Smooth muscle cell (in vitro differentiated cells): ENCODE measurements around the gene AIPL1. TPM values are rescaled to one million over a fixed set of nuclear protein-coding genes. Genes with fewer than 3 reads are reported as not detected.
"Not testable (repeated sequence)": the region's sequence is repeated elsewhere in the genome, so short reads cannot be mapped to it uniquely, and the experiment has no call there.

ENCODE experiments used
- DNase-seq: peaks from one replicate; lab custom pipeline; 2025; ENCODE audit not compliant: unreplicated experiment; lab: John Stamatoyannopoulos, UW
- H2AFZ ChIP-seq: fragments of 200-600 bp; sonication (generic); 2 replicates; pipeline ENCODE4 v1.6.0; 2016; ENCODE audit warnings: antibody characterized with exemption, low read depth, mild to moderate bottlenecking
- H3F3A ChIP-seq: fragments of 200-600 bp; sonication (generic); 2 replicates; pipeline ENCODE4 v1.6.0; 2017; ENCODE audit warnings: antibody characterized with exemption, low read depth
- H3K27ac ChIP-seq: fragments of 200-600 bp; sonication (generic); 2 replicates; pipeline ENCODE4 v1.5.1; 2016; ENCODE audit warnings: low read depth, mild to moderate bottlenecking
- H3K27me3 ChIP-seq: fragments of 200-600 bp; sonication (generic); 2 replicates; pipeline ENCODE4 v1.6.1; 2016; ENCODE audit warnings: low read depth, mild to moderate bottlenecking
- H3K36me3 ChIP-seq: fragments of 200-600 bp; sonication (generic); 2 replicates; pipeline ENCODE4 v1.5.1; 2016; ENCODE audit warnings: low read depth
- H3K4me1 ChIP-seq: fragments of 200-600 bp; sonication (generic); 2 replicates; pipeline ENCODE4 v1.5.1; 2016; ENCODE audit warnings: low read depth
- H3K4me2 ChIP-seq: fragments of 200-600 bp; sonication (generic); 2 replicates; pipeline ENCODE4 v1.6.0; 2016; ENCODE audit warnings: mild to moderate bottlenecking
- H3K4me3 ChIP-seq: fragments of 200-600 bp; sonication (generic); 2 replicates; pipeline ENCODE4 v1.5.1; 2016; ENCODE audit warnings: mild to moderate bottlenecking
- H3K79me2 ChIP-seq: fragments of 200-600 bp; sonication (generic); 2 replicates; pipeline ENCODE4 v1.6.0; 2016; ENCODE audit warnings: low read depth, mild to moderate bottlenecking
- H3K9ac ChIP-seq: fragments of 200-600 bp; sonication (generic); 2 replicates; pipeline ENCODE4 v1.6.0; 2016; ENCODE audit warnings: low read depth
- H3K9me3 ChIP-seq: fragments of 200-600 bp; sonication (generic); replicated peaks from 2 replicates; pipeline ENCODE4 v1.5.1; 2016; ENCODE audit warnings: low read depth
- H4K20me1 ChIP-seq: fragments of 200-600 bp; sonication (generic); 2 replicates; pipeline ENCODE4 v1.6.0; 2016; ENCODE audit warnings: low read depth
- WGBS: methylation state at CpG from one replicate; pipeline ENCODE4 v1.1.7; 2016; ENCODE audit warnings: low lambda C conversion rate; 5-methylcytosine and 5-hydroxymethylcytosine counted together
- polyA plus RNA-seq: library from polyadenylated mRNA; unstranded; fragments of >200 nt; fragmentation: Nextera tagmentation; extraction: Ambion mirVana; gene quantifications from 2 replicates; pipeline ENCODE4 v1.2.1, GENCODE V29; 2016
- total RNA-seq: library from RNA; depleted of rRNA; stranded (reverse); fragments of >200 nt; gene quantifications from 2 replicates; pipeline ENCODE4 v1.2.3, GENCODE V29; 2014
- TF ChIP-seq, protein P1 (sequence below): fragments of 200-600 bp; sonication (generic); IDR thresholded peaks from 2 replicates; pipeline ENCODE4 v1.5.1; 2017; ENCODE audit warnings: borderline replicate concordance, mild to moderate bottlenecking, antibody characterized with exemption; ENCODE audit not compliant: insufficient read depth, poor library complexity, severe bottlenecking

The AIPL1 gene, protein sequence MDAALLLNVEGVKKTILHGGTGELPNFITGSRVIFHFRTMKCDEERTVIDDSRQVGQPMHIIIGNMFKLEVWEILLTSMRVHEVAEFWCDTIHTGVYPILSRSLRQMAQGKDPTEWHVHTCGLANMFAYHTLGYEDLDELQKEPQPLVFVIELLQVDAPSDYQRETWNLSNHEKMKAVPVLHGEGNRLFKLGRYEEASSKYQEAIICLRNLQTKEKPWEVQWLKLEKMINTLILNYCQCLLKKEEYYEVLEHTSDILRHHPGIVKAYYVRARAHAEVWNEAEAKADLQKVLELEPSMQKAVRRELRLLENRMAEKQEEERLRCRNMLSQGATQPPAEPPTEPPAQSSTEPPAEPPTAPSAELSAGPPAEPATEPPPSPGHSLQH
- total RNA-seq (not detected in 2 replicates), polyA plus RNA-seq (not detected in 2 replicates)

DNA sequence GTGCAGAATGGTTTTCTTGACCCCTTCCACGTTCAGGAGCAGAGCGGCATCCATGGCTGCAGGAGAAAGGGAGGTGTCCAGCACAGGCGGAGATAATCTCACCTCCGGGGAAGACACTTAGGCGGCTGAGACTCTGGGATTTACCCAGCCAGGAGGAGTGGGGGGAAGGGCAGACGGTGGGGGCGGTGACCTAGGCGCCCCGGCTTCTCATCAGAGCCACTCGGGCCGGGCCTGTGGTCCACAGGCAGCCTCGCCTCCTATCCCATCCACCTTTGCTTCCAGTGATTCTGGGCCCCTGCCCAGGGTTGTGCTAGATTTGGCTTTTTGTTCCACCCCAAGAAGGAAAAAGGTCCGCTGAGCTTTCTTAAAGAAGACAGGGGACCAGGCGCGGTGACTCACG, at the start of gene AIPL1:
TSS of gene AIPL1 (minus strand) at position 71 of the 400 bp plus-strand sequence. CDS start at position 54, 17 bp downstream.
- Histone ChIP-seq H3K4me3 (no peak within 1 kb of the TSS), H3K4me1 (peaks cover 5% of the 10 kb centered on the region), H3K9me3 (no peaks in the 10 kb centered on the region), H3K79me2 (no peaks in the 10 kb centered on the region), H2AFZ (no peak within 1 kb of the TSS), H3K27ac (no peak within 1 kb of the TSS), H3K36me3 (no peaks in the 10 kb centered on the region), H3K4me2 (no peak within 1 kb of the TSS), H3F3A (no peaks in the 10 kb centered on the region), H3K27me3 (peaks cover 11% of the 10 kb centered on the region), H3K9ac (no peak within 1 kb of the TSS), H4K20me1 (no peaks in the 10 kb centered on the region)
- WGBS, result 83% methylated on average over 16 of the region's 16 CpGs
- TF ChIP-seq, protein P1, sequence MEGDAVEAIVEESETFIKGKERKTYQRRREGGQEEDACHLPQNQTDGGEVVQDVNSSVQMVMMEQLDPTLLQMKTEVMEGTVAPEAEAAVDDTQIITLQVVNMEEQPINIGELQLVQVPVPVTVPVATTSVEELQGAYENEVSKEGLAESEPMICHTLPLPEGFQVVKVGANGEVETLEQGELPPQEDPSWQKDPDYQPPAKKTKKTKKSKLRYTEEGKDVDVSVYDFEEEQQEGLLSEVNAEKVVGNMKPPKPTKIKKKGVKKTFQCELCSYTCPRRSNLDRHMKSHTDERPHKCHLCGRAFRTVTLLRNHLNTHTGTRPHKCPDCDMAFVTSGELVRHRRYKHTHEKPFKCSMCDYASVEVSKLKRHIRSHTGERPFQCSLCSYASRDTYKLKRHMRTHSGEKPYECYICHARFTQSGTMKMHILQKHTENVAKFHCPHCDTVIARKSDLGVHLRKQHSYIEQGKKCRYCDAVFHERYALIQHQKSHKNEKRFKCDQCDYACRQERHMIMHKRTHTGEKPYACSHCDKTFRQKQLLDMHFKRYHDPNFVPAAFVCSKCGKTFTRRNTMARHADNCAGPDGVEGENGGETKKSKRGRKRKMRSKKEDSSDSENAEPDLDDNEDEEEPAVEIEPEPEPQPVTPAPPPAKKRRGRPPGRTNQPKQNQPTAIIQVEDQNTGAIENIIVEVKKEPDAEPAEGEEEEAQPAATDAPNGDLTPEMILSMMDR, result no peak
- no peak for DNase-seq

DNA sequence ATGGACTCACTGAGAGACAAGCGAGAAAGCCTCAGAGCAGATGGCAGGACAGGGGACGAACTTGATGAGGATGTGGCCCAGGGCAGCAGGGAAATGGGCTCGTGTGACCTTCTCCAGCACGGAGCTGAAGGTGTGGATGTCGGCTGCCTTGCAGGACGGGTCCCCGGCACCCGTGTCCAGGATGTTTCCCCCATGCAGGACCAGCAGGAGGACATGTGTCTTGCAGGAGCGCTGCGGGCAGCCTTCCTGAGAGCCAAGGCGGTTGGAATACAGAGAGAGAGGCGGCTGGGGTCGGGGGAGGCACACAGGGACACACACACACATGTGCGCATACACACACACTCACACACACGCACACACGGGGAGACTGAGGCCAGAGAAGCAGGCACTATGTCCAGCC, 48.6 kb upstream of the AIPL1 start:
- no peak for DNase-seq
- H3K27ac ChIP-seq, result no peak overlapping the region
- H4K20me1 ChIP-seq, result no peaks in the 10 kb centered on the region
- H3K36me3 ChIP-seq, result no peaks in the 10 kb centered on the region
- H2AFZ ChIP-seq, result no peak overlapping the region
- H3K4me3 ChIP-seq, result no peak overlapping the region
- no peaks in the 10 kb centered on the region for H3K27me3 ChIP-seq
- H3K4me2 ChIP-seq, result no peak overlapping the region
- TF ChIP-seq, protein P1, result no peak
- H3K9ac ChIP-seq, result no peak overlapping the region
- 92% methylated on average over 16 of the region's 16 CpGs for WGBS
- H3F3A ChIP-seq, result no peaks in the 10 kb centered on the region
- H3K4me1 ChIP-seq, result peaks cover 22% of the 10 kb centered on the region
- H3K9me3 ChIP-seq, result no peaks in the 10 kb centered on the region
- no peaks in the 10 kb centered on the region for H3K79me2 ChIP-seq

DNA sequence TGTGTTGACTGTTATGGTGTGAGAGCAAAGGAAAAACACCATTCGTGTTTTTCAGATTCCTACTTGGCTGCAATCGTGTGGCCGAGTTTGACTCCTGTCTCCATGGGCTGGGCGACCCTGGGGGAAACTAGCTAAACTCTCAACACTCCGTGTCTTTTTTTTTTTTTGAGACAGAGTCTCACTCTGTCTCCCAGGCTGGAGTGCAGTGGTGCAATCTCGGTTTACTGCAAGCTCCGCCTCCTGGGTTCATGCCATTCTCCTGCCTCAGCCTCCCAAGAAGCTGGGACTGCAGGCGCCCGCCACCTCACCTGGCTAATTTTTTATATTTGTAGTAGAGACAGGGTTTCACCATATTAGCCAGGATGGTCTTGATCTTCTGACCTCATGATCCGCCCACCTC, 47.9 kb upstream of the AIPL1 start:
- H3K27me3 ChIP-seq, H3K36me3 ChIP-seq: not testable (repeated sequence)

DNA sequence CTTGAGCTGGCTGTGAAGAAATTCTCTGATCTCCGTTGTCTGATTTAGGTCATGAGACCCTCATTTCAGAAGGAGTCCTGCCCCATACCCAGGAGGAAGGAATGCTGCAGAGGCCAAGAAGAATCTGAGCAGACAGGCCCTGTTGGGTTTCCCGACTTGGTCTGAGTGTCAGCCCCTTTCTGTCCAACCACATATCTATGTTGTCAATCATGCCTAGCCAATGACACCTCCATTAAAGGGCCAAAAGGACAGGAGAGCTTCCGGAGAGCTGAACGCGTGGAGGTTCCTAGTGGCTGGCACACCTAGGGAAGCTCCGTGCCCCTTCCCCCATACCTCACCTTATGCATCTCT, 47.2 kb upstream of the AIPL1 start:
- Histone ChIP-seq H3K27me3 (no peaks in the 10 kb centered on the region), H3K27ac (no peak overlapping the region), H2AFZ (no peak overlapping the region), H3K9ac (no peak overlapping the region), H3K4me1 (peaks cover 15% of the 10 kb centered on the region), H4K20me1 (no peaks in the 10 kb centered on the region), H3K9me3 (no peaks in the 10 kb centered on the region), H3F3A (no peaks in the 10 kb centered on the region), H3K79me2 (no peaks in the 10 kb centered on the region), H3K4me3 (no peak overlapping the region), H3K36me3 (no peaks in the 10 kb centered on the region), H3K4me2 (no peak overlapping the region)
- no peak for DNase-seq
- WGBS, result 81% methylated on average over 6 of the region's 6 CpGs
- TF ChIP-seq, protein P1, result no peak

More for the DNA sequence above, 47.9 kb upstream of the AIPL1 start:
- not testable (repeated sequence) for H3K4me2 ChIP-seq, H3K79me2 ChIP-seq, DNase-seq, H3K27ac ChIP-seq, H3F3A ChIP-seq, H3K4me3 ChIP-seq, H3K9ac ChIP-seq, H4K20me1 ChIP-seq, H2AFZ ChIP-seq, H3K9me3 ChIP-seq
- 87% methylated on average over 10 of the region's 10 CpGs for WGBS
- peaks cover 16% of the 10 kb centered on the region for H3K4me1 ChIP-seq
